ENCODE measurements around the gene ERCC6.

The ERCC6 gene

GRCh38 chr10:49560526-49560925, 21.6 kb upstream of the ERCC6 start:
- no peak for TF ChIP-seq CTCF (IDR thresholded peaks at IDR 0.05)

GRCh38 chr10:49559476-49559875, 20.6 kb upstream of the ERCC6 start:
- TF ChIP-seq CTCF (IDR thresholded peaks at IDR 0.05): no peak

- TF ChIP-seq CTCF (IDR thresholded peaks at IDR 0.05): no peak
These were observed 19.3 kb upstream of the ERCC6 start for GRCh38 chr10:49558190-49558589.

- no peak for TF ChIP-seq CTCF (IDR thresholded peaks at IDR 0.05)
These were observed 18.8 kb upstream of the ERCC6 start for GRCh38 chr10:49557681-49558080.

GRCh38 chr10:49556723-49557122, 17.8 kb upstream of the ERCC6 start:
- TF ChIP-seq CTCF (IDR thresholded peaks at IDR 0.05): no peak

- TF ChIP-seq CTCF (IDR thresholded peaks at IDR 0.05): no peak
These were observed 13.4 kb upstream of the ERCC6 start for GRCh38 chr10:49552277-49552676.

- no peak for TF ChIP-seq CTCF (IDR thresholded peaks at IDR 0.05)
These were observed 11.6 kb upstream of the ERCC6 start for GRCh38 chr10:49550563-49550962.

GRCh38 chr10:49549640-49550346, 10.9 kb upstream of the ERCC6 start:
- TF ChIP-seq CTCF (IDR thresholded peaks at IDR 0.05): no peak

Measured in LNCAP (cell line).